ENCODE results near the gene NSF.
"Not testable (repeated sequence)": the region's sequence is repeated elsewhere in the genome, so short reads cannot be mapped to it uniquely, and the experiment has no call there.

Gene NSF

GRCh38 chr17:46590157-46591146 lies at the start of gene NSF:
Gene NSF, plus strand, starts transcription at chr17:46590669. Its CDS starts 107 bp downstream, at chr17:46590776.
- not testable (repeated sequence) for DNase-seq (ENCODE audit: low read depth); H3K4me3 ChIP-seq (ENCODE audit: low read depth, low read length)

- H3K4me3 ChIP-seq (ENCODE audit: low read depth, low read length); DNase-seq (ENCODE audit: low read depth): not testable (repeated sequence)
These were observed 41.9 kb upstream of the NSF start for GRCh38 chr17:46548607-46549006.

GRCh38 chr17:46559155-46559554 lies 31.3 kb upstream of the NSF start:
- DNase-seq (ENCODE audit: low read depth); H3K4me3 ChIP-seq (ENCODE audit: low read depth, low read length): not testable (repeated sequence)

GRCh38 chr17:46560048-46560447 lies 30.4 kb upstream of the NSF start:
- not testable (repeated sequence) for DNase-seq (ENCODE audit: low read depth); H3K4me3 ChIP-seq (ENCODE audit: low read depth, low read length)

- H3K4me3 ChIP-seq (ENCODE audit: low read depth, low read length); DNase-seq (ENCODE audit: low read depth): not testable (repeated sequence)
These were observed 24.2 kb upstream of the NSF start for GRCh38 chr17:46566284-46566683.

- DNase-seq (ENCODE audit: low read depth); H3K4me3 ChIP-seq (ENCODE audit: low read depth, low read length): not testable (repeated sequence)
These were observed 23.5 kb upstream of the NSF start for GRCh38 chr17:46566980-46567379.

- not testable (repeated sequence) for H3K4me3 ChIP-seq (ENCODE audit: low read depth, low read length); DNase-seq (ENCODE audit: low read depth)
These were observed 18.7 kb upstream of the NSF start for GRCh38 chr17:46571796-46572195.

GRCh38 chr17:46579083-46580075 lies 11.1 kb upstream of the NSF start, which contains the start of gene ARL17A:
Gene ARL17A, minus strand, starts transcription at chr17:46579691. Its CDS starts 3,369 bp downstream, at chr17:46576322.
- H3K4me3 ChIP-seq (ENCODE audit: low read depth, low read length) = peak within 1 kb of the TSS; percentile 20; the same call in 1 of the 2 replicates
- DNase-seq (ENCODE audit: low read depth) = not testable (repeated sequence)

- H3K4me3 ChIP-seq (ENCODE audit: low read depth, low read length) = peak overlapping the region; percentile 20; the same call in 1 of the 2 replicates
- not testable (repeated sequence) for DNase-seq (ENCODE audit: low read depth)
These were observed 10.4 kb upstream of the NSF start for GRCh38 chr17:46580082-46580481.

GRCh38 chr17:46585444-46585843 lies 5.0 kb upstream of the NSF start:
- not testable (repeated sequence) for H3K4me3 ChIP-seq (ENCODE audit: low read depth, low read length); DNase-seq (ENCODE audit: low read depth)

GRCh38 chr17:46591332-46591731 lies 863 bp downstream of the NSF start:
- H3K4me3 ChIP-seq (ENCODE audit: low read depth, low read length); DNase-seq (ENCODE audit: low read depth): not testable (repeated sequence)

- not testable (repeated sequence) for H3K4me3 ChIP-seq (ENCODE audit: low read depth, low read length); DNase-seq (ENCODE audit: low read depth)
These were observed 8.0 kb downstream of the NSF start for GRCh38 chr17:46598344-46598931.

- DNase-seq (ENCODE audit: low read depth); H3K4me3 ChIP-seq (ENCODE audit: low read depth, low read length): not testable (repeated sequence)
These were observed 10.3 kb downstream of the NSF start for GRCh38 chr17:46600767-46601166.

GRCh38 chr17:46603125-46603524 lies 12.7 kb downstream of the NSF start:
- DNase-seq (ENCODE audit: low read depth); H3K4me3 ChIP-seq (ENCODE audit: low read depth, low read length): not testable (repeated sequence)

- H3K4me3 ChIP-seq (ENCODE audit: low read depth, low read length) = not testable (repeated sequence)
These were observed 20.8 kb downstream of the NSF start for GRCh38 chr17:46611304-46611703.

GRCh38 chr17:46613876-46614275 lies 23.4 kb downstream of the NSF start:
- not testable (repeated sequence) for DNase-seq (ENCODE audit: low read depth); H3K4me3 ChIP-seq (ENCODE audit: low read depth, low read length)

More at GRCh38 chr17:46611304-46611703, 20.8 kb downstream of the NSF start:
- not testable (repeated sequence) for DNase-seq (ENCODE audit: low read depth)

- not testable (repeated sequence) for H3K4me3 ChIP-seq (ENCODE audit: low read depth, low read length); DNase-seq (ENCODE audit: low read depth)
These were observed 26.7 kb downstream of the NSF start for GRCh38 chr17:46617121-46617520.

GRCh38 chr17:46618975-46619374 lies 28.5 kb downstream of the NSF start:
- not testable (repeated sequence) for H3K4me3 ChIP-seq (ENCODE audit: low read depth, low read length); DNase-seq (ENCODE audit: low read depth)

- not testable (repeated sequence) for H3K4me3 ChIP-seq (ENCODE audit: low read depth, low read length); DNase-seq (ENCODE audit: low read depth)
These were observed 33.3 kb downstream of the NSF start for GRCh38 chr17:46623790-46624189.

Measured in GM12865 (cell line).